NCI-H2107 treated with DMSO at 0.1 percent for 48 hours (cell line): Measurements from ENCODE around the gene MDK.
A peak's percentile ranks its signal among the peaks of the same experiment; 100 is the strongest.

Source experiments
- DNase-seq: peaks from one replicate; lab custom pipeline; 2025; ENCODE audit not compliant: unreplicated experiment; lab: John Stamatoyannopoulos, UW

MDK gene, protein sequence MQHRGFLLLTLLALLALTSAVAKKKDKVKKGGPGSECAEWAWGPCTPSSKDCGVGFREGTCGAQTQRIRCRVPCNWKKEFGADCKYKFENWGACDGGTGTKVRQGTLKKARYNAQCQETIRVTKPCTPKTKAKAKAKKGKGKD

DNA sequence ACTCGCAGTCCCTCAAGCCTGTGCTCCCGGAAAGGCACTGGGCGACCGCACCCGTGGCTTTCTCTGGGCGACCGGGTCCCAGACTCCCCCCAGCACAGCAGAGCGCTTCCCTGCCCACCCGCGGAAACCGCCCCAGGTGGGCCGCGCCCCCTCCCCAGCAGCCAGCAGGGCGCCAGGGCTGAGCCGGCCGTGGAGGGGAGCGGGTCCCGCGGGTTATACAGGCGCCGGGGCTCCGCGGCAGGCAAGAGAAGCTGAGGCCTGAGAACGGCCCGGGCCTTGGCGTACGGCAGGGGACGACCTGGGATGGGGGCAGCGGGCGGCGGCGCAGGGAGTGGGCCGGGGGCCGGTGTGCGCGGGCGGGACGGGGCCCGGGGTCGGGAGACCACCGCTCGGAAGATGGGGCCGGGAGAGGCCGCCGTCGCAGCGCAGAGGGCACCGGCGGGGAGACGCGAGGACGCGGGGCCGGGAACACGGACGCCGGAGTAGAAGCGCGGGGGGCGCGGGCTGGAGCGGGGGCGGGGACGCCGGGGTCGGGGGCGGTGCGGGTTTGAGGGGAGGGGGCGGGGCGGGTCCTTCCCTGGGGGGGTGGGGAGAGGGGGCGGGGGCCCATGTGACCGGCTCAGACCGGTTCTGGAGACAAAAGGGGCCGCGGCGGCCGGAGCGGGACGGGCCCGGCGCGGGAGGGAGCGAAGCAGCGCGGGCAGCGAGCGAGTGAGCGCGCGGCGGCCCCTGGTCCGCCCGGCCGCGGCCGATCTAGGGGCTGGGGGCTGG lies at the start of gene MDK:
MDK (plus strand) TSS at position 622 of the 771 bp plus-strand sequence. CDS start 389 bp downstream, outside the sequence.
- no peak for DNase-seq

- no peak for DNase-seq
Measured at GRCh38 chr11:46332093-46332567, 49.3 kb upstream of the MDK start.

GRCh38 chr11:46332568-46333393 lies 48.7 kb upstream of the MDK start:
- no peak for DNase-seq

DNA sequence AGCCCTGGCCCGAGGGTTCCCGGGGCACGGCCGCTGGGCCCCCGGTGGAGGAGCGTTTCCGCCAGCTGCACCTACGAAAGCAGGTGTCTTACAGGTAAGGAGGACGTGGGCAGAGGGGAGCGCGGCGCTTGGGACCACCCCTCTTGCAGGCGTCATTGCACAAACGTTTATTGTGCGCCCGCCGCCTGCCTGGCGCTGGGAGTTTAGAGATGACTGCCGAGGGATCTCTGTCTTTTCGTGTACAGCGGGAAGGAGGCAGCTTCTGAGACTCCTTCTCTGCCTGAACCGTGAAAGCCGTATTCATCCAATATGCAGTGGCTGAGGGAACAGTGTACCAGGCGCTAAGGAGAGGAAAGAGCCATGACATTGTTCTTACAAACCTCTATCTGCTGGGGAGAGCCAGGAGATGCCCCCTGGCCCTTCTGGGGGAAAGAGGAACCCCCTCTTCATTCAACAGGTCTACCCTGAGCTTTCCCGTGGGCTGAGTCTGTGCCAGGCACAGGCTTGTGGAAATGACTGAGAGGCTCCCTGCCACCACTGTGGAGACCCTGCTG lies 48.0 kb upstream of the MDK start:
- no peak for DNase-seq

GRCh38 chr11:46334211-46334610 lies 47.3 kb upstream of the MDK start:
- no peak for DNase-seq

DNA sequence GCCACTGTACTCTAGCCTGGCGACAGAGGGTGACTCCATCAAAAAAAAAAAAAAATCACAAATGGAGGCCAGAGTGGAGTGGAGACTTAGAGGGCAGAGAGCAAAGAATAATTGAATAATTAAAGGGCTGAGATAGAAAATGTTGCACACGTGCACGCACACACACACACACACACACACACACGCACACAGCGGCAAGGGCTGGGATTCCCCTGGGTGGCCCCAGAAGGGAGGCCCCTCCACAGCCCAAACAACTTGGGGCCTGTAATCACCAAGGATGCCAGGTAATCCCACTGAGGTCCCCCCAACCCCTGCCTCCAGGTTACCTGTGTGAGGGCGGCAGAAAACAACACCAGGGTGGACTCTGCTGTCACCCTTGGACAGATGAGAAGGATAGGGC lies 46.2 kb upstream of the MDK start:
- no peak for DNase-seq

DNA sequence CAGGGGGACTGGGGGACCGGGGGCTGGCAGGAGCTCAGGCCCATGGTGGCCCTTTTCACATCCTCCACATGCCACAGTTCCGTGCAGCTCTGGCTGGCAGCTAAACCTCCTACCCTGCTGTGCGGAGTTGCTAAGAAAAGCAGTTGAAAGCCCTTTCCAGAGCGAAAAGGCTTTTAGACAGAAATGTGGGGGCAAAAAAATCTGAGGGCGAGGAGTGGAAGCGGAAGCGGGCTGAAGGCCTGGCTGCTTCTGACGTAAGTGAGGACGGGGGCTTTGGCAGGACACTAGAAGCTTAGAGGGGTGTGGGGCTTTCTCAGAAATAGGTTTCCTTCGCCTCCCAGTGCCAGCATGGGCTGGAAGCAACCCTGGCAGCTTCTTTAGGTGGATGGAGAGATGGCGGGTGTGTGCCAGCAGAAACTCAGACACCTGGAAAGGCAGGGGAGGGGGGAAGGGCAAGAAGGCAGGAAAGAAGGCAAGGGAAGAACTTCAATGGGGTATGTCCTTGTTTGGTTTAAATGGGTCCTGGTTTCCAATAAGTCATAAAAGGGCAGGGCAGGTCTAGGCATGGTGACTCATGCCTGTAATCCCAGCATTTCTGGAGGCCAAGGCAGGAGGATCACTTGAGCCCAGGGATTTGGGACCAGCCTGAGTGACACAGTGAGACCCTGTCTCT lies 45.4 kb upstream of the MDK start:
- no peak for DNase-seq

- no peak for DNase-seq
Measured at GRCh38 chr11:46336563-46337180, 44.8 kb upstream of the MDK start.

- no peak for DNase-seq
Measured at GRCh38 chr11:46337626-46338345, 43.7 kb upstream of the MDK start.

GRCh38 chr11:46338636-46338987 lies 42.9 kb upstream of the MDK start:
- DNase-seq = no peak

GRCh38 chr11:46338988-46339666 lies 42.3 kb upstream of the MDK start:
- peak; percentile 63 for DNase-seq

DNA sequence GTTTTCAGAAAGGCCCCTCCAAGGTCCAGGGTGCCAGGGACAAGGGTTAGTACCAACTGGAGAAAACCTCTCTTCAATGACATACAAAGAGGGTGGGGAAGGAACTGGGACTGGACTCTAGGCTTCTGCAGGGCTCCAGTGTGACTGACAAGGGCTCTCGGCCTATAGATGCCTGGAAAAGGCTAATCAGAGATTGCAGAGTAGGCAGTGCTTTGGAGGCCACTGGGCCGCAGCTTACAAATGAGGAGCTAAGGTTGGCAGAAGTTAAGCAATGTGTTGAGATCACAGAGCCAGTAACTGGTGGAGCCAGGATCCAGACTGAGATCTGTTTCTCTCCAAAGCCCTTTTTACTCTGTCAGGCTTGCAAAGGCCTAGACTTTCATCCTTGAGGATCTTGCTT lies 41.7 kb upstream of the MDK start:
- DNase-seq = no peak

GRCh38 chr11:46341454-46341853 lies 40.0 kb upstream of the MDK start:
- DNase-seq = no peak

DNA sequence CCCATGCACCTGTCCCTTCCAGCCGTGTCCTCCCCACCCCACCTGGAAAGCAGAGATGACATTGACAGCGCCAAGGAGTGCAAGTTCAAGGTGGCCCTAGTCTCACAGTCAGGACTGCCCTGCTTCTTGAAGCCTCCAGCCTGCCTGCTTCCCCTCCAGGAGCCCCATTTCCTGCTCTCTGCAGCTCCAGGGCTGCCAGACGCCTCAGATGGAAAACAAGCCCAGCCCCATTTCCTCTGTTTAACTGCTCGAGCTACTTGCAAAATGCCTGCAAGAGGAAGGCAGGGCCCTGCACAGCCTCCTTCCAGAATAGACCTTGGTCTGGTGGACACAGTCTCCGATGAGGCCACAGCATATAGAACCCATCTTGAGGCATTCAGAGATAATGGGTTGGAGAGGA lies 39.2 kb upstream of the MDK start:
- DNase-seq = no peak

- DNase-seq = no peak
Measured at GRCh38 chr11:46343520-46343919, 37.9 kb upstream of the MDK start.

- peak; percentile 66 for DNase-seq
Measured at GRCh38 chr11:46345131-46345597, 36.3 kb upstream of the MDK start.

GRCh38 chr11:46345881-46346484 lies 35.5 kb upstream of the MDK start:
- DNase-seq = no peak

DNA sequence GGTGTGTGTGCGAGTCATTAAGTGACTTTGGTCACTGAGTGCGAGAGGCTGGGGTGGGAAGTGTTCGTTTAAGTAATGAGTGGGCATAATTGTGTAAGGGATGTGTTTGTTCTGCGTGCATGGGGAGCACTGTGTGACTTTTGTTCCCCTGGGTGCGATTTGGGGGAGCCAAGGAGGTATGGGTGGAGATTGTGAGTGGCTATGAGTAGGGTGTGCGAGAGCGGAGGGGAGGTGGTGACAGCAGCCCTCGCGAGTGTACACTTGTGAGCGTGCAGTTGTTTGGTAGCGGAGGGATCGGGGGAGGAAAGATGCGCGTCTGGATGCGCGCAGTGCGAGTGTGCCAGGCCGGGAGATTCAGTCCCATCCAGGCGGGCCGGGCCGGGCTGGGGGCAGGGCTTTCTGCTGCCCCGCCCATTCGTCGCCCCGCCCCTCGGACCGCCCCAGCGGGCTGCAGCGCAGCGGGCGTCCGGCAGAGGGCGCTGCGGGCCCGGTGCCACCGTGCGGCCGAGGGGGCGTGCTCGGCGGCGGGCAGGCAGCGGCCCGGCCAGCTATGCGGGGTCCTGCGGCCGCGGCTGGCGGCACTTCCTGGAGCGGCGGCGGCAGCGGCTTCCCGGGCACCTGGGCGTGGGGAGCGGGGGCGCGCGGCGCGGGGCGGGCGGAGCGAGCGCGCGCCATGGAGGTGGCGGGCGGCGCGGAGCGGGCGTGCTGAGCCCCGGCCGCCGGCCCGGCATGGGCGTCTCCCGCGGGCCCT lies 34.4 kb upstream of the MDK start, which contains the start of gene DGKZ:
DGKZ (plus strand) TSS at position 578 of the 751 bp plus-strand sequence. CDS start 197 bp downstream, outside the sequence.
- DNase-seq = no peak
